GM12865 (cell line): ENCODE data around the gene CCDC170.

Experiments
- DNase-seq: peaks from one replicate; pipeline ENCODE4 v3.0.0; 2010; ENCODE audit warnings: low read depth
- H3K4me3 ChIP-seq: 2 replicates; pipeline ENCODE4 v1.5.1; 2011; ENCODE audit warnings: mild to moderate bottlenecking, low read depth, low read length, control low read depth
- TF ChIP-seq, protein P1 (sequence below): IDR thresholded peaks from 2 replicates; pipeline ENCODE4 v1.5.1; 2011; ENCODE audit warnings: low read length, control low read depth, low read depth, inconsistent platforms; ENCODE audit not compliant: insufficient read depth; ENCODE audit errors: missing control alignments

CCDC170 gene

GRCh38 chr6:151493161-151493803, 535 bp upstream of the CCDC170 start:
- TF ChIP-seq, protein P1, sequence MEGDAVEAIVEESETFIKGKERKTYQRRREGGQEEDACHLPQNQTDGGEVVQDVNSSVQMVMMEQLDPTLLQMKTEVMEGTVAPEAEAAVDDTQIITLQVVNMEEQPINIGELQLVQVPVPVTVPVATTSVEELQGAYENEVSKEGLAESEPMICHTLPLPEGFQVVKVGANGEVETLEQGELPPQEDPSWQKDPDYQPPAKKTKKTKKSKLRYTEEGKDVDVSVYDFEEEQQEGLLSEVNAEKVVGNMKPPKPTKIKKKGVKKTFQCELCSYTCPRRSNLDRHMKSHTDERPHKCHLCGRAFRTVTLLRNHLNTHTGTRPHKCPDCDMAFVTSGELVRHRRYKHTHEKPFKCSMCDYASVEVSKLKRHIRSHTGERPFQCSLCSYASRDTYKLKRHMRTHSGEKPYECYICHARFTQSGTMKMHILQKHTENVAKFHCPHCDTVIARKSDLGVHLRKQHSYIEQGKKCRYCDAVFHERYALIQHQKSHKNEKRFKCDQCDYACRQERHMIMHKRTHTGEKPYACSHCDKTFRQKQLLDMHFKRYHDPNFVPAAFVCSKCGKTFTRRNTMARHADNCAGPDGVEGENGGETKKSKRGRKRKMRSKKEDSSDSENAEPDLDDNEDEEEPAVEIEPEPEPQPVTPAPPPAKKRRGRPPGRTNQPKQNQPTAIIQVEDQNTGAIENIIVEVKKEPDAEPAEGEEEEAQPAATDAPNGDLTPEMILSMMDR = no peak
- no peak for DNase-seq
- H3K4me3 ChIP-seq = no peak overlapping the region

- TF ChIP-seq, protein P1 = no peak
- peak overlapping the region; percentile 14; the same call in 1 of the 2 replicates for H3K4me3 ChIP-seq
- peak; percentile 28 for DNase-seq
These were observed 568 bp downstream of the CCDC170 start for GRCh38 chr6:151494235-151494935.

DNA sequence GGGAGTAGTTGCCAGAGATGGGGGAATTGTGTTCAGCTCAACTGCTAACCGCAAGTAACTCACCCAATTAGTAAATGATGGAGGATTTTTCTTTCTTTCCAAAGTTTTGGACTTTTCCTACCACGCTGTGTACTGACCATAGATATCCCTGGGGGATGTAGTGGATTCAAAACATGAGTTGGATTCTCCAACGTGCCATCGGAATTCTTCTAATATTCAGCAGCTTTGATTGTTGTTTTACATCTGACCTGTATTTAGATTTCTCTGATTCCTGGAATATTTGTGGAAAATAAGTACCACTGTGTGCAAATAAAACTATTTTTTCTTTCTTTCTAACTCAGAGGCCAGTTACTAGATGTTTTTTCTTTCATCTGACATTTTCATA, 1.1 kb downstream of the CCDC170 start:
- H3K4me3 ChIP-seq = no peak overlapping the region
- DNase-seq = no peak

DNA sequence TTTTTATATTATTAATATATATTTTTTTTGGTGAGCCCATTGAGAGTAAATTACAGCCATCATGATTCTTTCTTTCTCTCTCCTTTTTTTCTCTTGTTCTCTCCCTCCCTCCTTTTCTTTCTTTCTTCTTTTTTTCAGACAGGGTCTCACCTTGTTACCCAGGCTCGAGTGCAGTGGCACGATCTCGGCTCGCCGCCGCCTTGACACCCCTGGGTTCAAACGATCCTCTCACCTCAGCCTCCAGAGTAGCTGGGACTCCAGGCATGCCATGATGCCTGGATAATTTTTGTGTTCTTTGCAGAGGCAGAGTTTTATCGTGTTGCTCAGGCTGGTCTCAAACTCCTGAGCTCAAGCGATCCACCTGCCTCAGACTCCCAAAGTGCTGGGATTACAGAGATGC, 1.6 kb downstream of the CCDC170 start:
- TF ChIP-seq, protein P1 = no peak
- no peak overlapping the region for H3K4me3 ChIP-seq
- DNase-seq = no peak

More for the DNA sequence above, 1.1 kb downstream of the CCDC170 start:
- TF ChIP-seq, protein P1 = no peak

- TF ChIP-seq, protein P1 = no peak
- H3K4me3 ChIP-seq = no peak overlapping the region
- DNase-seq = no peak
These were observed 4.1 kb downstream of the CCDC170 start for GRCh38 chr6:151497905-151498304.

DNA sequence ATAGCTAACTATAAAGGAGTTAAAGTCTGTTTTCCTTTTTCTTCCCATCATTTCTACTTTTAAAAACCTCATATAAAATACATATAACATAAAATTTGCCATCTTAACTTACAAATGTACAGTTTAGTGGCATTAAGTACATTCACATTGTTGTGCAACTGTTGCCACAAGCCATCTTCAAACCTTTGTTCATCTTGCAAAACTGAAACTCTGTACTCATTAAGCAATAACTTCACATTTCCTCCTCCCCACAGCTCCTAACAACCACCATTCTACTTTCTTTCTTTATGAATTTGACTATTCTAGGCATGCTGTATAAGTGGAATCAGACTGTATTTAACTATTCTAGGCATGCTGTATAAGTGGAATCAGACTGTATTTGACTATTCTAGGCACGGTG, 4.5 kb downstream of the CCDC170 start:
- TF ChIP-seq, protein P1 = no peak
- no peak overlapping the region for H3K4me3 ChIP-seq
- peak; percentile 28 for DNase-seq

DNA sequence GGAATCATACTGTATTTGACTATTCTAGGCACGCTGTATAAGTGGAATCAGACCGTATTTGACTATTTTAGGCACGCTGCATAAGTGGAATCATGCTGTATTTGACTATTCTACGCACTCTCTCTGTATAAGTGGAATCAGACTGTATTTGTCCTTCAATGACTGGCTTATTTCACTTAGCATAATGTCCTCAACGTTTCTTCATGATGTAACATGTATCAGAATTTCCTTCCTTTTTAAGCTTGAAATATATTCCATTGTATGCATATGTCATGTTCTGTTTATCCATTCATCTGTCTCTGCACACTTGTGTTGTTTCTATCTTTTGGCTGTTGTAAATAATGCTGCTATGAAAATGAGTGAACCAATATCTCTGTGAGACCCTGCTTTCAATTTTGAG, 5.7 kb downstream of the CCDC170 start:
- TF ChIP-seq, protein P1 = no peak
- no peak overlapping the region for H3K4me3 ChIP-seq
- DNase-seq = no peak
